Psoas muscle (tissue), 8 donors: ENCODE data around the gene DDAH2. TPM values are rescaled to one million over a fixed set of nuclear protein-coding genes. Genes with fewer than 3 reads are reported as not detected.

Experiments used
- ATAC-seq, 4 donors: fragments of 200-7000 bp; cut with Tn5 transposase; one replicate each; pipeline ENCODE4 v1.9.1; 2020; ENCODE audit warnings: moderate library complexity in 3 of 4, mild to moderate bottlenecking in 2 of 4
- DNase-seq, 2 donors: peaks; one replicate each; pipeline ENCODE4 v3.0.0-alpha.2; 2020
- H3K27ac ChIP-seq: fragments of 200-600 bp; one replicate; pipeline ENCODE4 v1.8.0; 2022
- H3K27me3 ChIP-seq, 3 donors: fragments of 200-600 bp in 1 of 3; one replicate each; pipeline versions ENCODE4 v1.6.1 to v1.8.0; 2013 to 2022; ENCODE audit warnings: low read length in 2 of 3, mild to moderate bottlenecking in 2 of 3, moderate library complexity in 1 of 3; ENCODE audit not compliant: insufficient read depth in 3 of 3
- H3K36me3 ChIP-seq, 2 donors: fragments of 200-600 bp in 1 of 2; one replicate each; pipeline versions ENCODE4 v1.6.1 to v1.8.0; 2013 to 2022; ENCODE audit warnings: low read depth in 1 of 2, mild to moderate bottlenecking in 1 of 2, moderate library complexity in 1 of 2; ENCODE audit not compliant: insufficient read depth in 1 of 2
- H3K4me1 ChIP-seq: fragments of 200-600 bp; one replicate; pipeline ENCODE4 v1.8.0; 2022
- H3K4me3 ChIP-seq: fragments of 200-600 bp; one replicate; pipeline ENCODE4 v1.8.0; 2022; ENCODE audit warnings: mild to moderate bottlenecking
- H3K9me3 ChIP-seq: fragments of 200-600 bp; one replicate; pipeline ENCODE4 v1.8.0; 2022
- CTCF ChIP-seq: fragments of 200-600 bp; IDR thresholded peaks from one replicate; pipeline ENCODE4 v1.8.0; 2022; ENCODE audit warnings: antibody characterized with exemption
- WGBS, 3 donors: extraction: QIAGEN DNeasy Blood & Tissue Kit; methylation state at CpG; one replicate each; pipeline versions ENCODE4 v1.1.6 to v1.1.7; 2013; 5-methylcytosine and 5-hydroxymethylcytosine counted together
- intact Hi-C, 2 donors: fragments of 100-400 bp; cut with DNase I; formaldehyde crosslinking; loops; one replicate each; pipeline versions ENCODE4 v1.11.0 to v1.14.2; 2022
- polyA plus RNA-seq, 3 donors: library from polyadenylated mRNA; stranded (reverse); fragments of 200-250 nt; gene quantifications; one replicate each; pipeline ENCODE4 v1.2.3, GENCODE V29; 2013
- total RNA-seq, 4 donors: library from RNA; stranded (reverse); fragmentation: NEBNext Ultra II Directional in 2 of 4; extraction: Animal tissue kit (Norgen Biotek cat#: 25700) in 2 of 4; gene quantifications; one replicate each; pipeline versions ENCODE4 v1.2.1 to v1.2.4, GENCODE V29; 2021 to 2023
- donor health status: healthy with polysubstance abuse.
- donor health status: DM: no; HTN: no; CAD: no; lungs with moderate emphysema.
- donor health status: Bipolar disorder and iron deficiency.
- donor health status: healthy.
- donor health status: DM: yes; HTN: yes; CAD: no.
- donor health status: DM: no; HTN: no; CAD: no.
- donor health status: DM: no; HTN: no; CAD: no.
- donor health status: DM: yes; HTN: yes; CAD: no.

Gene DDAH2
- total and polyA plus RNA-seq, 7 donors, result 6.3 to 16.2 (median 11.1) TPM

GRCh38 chr6:31776485-31776988 is 47.4 kb upstream of the DDAH2 start:
- no peak for TF ChIP-seq CTCF
- intact Hi-C loops, result loop anchor here (2.0 to 10.0 kb wide), 2 partner anchors 54 to 88 kb away; partner anchors contain the start of gene NEU1 (in 1 of the 2)
- Histone ChIP-seq H3K27ac (peak overlapping the region; percentile 88), H3K9me3 (no peaks in the 10 kb centered on the region), H3K36me3 (peaks cover 0 to 36% of the 10 kb centered on the region in 2 donors), H3K27me3 (no peaks in the 10 kb centered on the region), H3K4me1 (peaks cover 17% of the 10 kb centered on the region), H3K4me3 (peak overlapping the region; percentile 55)
- 34 to 35% (median 35%) methylated on average over 13 to 14 of the region's 14 CpGs for WGBS, 3 donors
- ATAC-seq (peak in 1 of 4 donors; percentile 3), DNase-seq (no peak)

- no peak for ATAC-seq
Observed at GRCh38 chr6:31775633-31776484, 46.8 kb upstream of the DDAH2 start.

GRCh38 chr6:31775184-31775583 is 46.1 kb upstream of the DDAH2 start:
- TF ChIP-seq CTCF, result no peak
- Histone ChIP-seq H3K36me3 (peaks cover 0 to 23% of the 10 kb centered on the region in 2 donors), H3K9me3 (no peaks in the 10 kb centered on the region), H3K4me1 (peaks cover 17% of the 10 kb centered on the region), H3K27ac (peak overlapping the region; percentile 88), H3K4me3 (no peak overlapping the region), H3K27me3 (no peaks in the 10 kb centered on the region)
- whole genome bisulfite sequencing, 3 donors, result 71 to 80% (median 72%) methylated on average over 4 of the region's 4 CpGs
- ATAC-seq, result no peak
- DNase-seq, result no peak
- intact Hi-C loops, result loop anchor here in 1 of 2 donors (10.0 kb wide), 1 partner anchor 90 kb away; the partner anchor contains the start of gene NEU1

More at GRCh38 chr6:31775633-31776484, 46.8 kb upstream of the DDAH2 start:
- TF ChIP-seq CTCF, result no peak
- intact Hi-C loops, result loop anchor here (2.0 to 10.0 kb wide), 2 partner anchors 55 to 89 kb away; partner anchors contain the start of gene NEU1 (in 1 of the 2)
- Histone ChIP-seq H3K4me3 (peak overlapping the region; percentile 55), H3K36me3 (peaks cover 0 to 29% of the 10 kb centered on the region in 2 donors), H3K9me3 (no peaks in the 10 kb centered on the region), H3K27ac (peak overlapping the region; percentile 88), H3K4me1 (peaks cover 17% of the 10 kb centered on the region), H3K27me3 (no peaks in the 10 kb centered on the region)
- DNase-seq, result no peak
- WGBS, 3 donors, result 84 to 89% (median 87%) methylated on average over 32 of the region's 32 CpGs

- intact Hi-C loops, result loop anchor here in 1 of 2 donors (5.0 to 10.0 kb wide), 2 partner anchors 60 to 93 kb away; partner anchors contain the start of gene NEU1
- peaks cover 0 to 12% of the 10 kb centered on the region in 2 donors for H3K36me3 ChIP-seq
- H3K4me1 ChIP-seq, result peaks cover 9% of the 10 kb centered on the region
- H3K27me3 ChIP-seq, result no peaks in the 10 kb centered on the region
- no peak for TF ChIP-seq CTCF
- WGBS, 3 donors, result 71 to 78% (median 74%) methylated on average over 4 of the region's 4 CpGs
- H3K27ac ChIP-seq, result no peak overlapping the region
- H3K4me3 ChIP-seq, result no peak overlapping the region
- no peaks in the 10 kb centered on the region for H3K9me3 ChIP-seq
- ATAC-seq (no peak), DNase-seq (no peak)
Observed at GRCh38 chr6:31771992-31772358, 42.9 kb upstream of the DDAH2 start.
